H1 (cell line): Measurements from ENCODE around the gene CRYGD. TPM values are rescaled to one million over a fixed set of nuclear protein-coding genes. Genes with fewer than 3 reads are reported as not detected.

Experiments used
- CEBPB ChIP-seq: IDR thresholded peaks from 2 replicates; pipeline ENCODE4 v1.6.1; 2012; ENCODE audit warnings: low read depth, low read length
- RBBP5 ChIP-seq: IDR thresholded peaks from 2 replicates; pipeline ENCODE4 v1.7.1; 2012; ENCODE audit warnings: low read depth, mild to moderate bottlenecking, inconsistent platforms, low read length, moderate library complexity, borderline replicate concordance
- polyA plus RNA-seq, 7 experiments: library from polyadenylated mRNA; depleted of rRNA in 3 of 7; stranded (reverse) in 5 of 7; unstranded in 2 of 7; fragments of >200 nt in 5 of 7; fragments of 200-250 nt in 2 of 7; gene quantifications; 1 replicate in 5 of 7; 2 replicates in 1 of 7; 4 replicates in 1 of 7; pipeline versions ENCODE4 v1.2.1 to v1.2.3, GENCODE V29; 2011 to 2013; ENCODE audit warnings: missing spikeins in 2 of 7, mixed read lengths in 2 of 7
- total RNA-seq: library from RNA; stranded (reverse); fragmentation: NEBNext Ultra II Directional; extraction: Animal tissue kit (Norgen Biotek cat#: 25700); gene quantifications from 2 replicates; pipeline ENCODE4 v1.2.1, GENCODE V29; 2021
- TF ChIP-seq, protein P1 (sequence below): fragments of 300-600 bp; sonication (generic); IDR thresholded peaks from 2 replicates; pipeline ENCODE4 v1.7.1; 2012; ENCODE audit warnings: low read length, moderate library complexity, mild to moderate bottlenecking, inconsistent platforms; ENCODE audit not compliant: insufficient replicate concordance
- TF ChIP-seq, protein P2 (sequence below): IDR thresholded peaks from 2 replicates; pipeline ENCODE4 v1.6.1; 2012; ENCODE audit warnings: inconsistent platforms

The CRYGD gene
- total and polyA plus RNA-seq, 2 of the 8 experiments (the other 6 are each of a cell fraction or from before 2014, with no cell fraction given) = 2.9 to 7.1 TPM

DNA sequence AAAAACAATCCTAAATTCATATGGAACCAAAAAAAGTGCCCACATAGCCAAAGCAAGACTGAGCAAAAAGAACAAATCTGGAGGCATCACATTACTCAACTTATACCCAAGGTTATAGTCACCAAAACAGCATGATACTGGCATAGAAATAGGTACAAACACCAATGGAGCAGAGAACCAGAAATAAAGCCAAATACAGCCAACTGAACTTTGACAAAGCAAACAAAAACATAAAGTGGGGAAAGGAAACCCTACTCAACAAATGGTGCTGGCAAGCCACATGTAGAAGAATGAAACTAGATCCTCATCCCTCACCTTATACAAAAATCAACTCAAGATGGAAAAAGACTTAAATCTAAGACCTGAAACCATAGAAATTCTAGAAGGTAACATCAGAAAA lies 40.5 kb downstream of the CRYGD start (continued):
- TF ChIP-seq, protein P1, sequence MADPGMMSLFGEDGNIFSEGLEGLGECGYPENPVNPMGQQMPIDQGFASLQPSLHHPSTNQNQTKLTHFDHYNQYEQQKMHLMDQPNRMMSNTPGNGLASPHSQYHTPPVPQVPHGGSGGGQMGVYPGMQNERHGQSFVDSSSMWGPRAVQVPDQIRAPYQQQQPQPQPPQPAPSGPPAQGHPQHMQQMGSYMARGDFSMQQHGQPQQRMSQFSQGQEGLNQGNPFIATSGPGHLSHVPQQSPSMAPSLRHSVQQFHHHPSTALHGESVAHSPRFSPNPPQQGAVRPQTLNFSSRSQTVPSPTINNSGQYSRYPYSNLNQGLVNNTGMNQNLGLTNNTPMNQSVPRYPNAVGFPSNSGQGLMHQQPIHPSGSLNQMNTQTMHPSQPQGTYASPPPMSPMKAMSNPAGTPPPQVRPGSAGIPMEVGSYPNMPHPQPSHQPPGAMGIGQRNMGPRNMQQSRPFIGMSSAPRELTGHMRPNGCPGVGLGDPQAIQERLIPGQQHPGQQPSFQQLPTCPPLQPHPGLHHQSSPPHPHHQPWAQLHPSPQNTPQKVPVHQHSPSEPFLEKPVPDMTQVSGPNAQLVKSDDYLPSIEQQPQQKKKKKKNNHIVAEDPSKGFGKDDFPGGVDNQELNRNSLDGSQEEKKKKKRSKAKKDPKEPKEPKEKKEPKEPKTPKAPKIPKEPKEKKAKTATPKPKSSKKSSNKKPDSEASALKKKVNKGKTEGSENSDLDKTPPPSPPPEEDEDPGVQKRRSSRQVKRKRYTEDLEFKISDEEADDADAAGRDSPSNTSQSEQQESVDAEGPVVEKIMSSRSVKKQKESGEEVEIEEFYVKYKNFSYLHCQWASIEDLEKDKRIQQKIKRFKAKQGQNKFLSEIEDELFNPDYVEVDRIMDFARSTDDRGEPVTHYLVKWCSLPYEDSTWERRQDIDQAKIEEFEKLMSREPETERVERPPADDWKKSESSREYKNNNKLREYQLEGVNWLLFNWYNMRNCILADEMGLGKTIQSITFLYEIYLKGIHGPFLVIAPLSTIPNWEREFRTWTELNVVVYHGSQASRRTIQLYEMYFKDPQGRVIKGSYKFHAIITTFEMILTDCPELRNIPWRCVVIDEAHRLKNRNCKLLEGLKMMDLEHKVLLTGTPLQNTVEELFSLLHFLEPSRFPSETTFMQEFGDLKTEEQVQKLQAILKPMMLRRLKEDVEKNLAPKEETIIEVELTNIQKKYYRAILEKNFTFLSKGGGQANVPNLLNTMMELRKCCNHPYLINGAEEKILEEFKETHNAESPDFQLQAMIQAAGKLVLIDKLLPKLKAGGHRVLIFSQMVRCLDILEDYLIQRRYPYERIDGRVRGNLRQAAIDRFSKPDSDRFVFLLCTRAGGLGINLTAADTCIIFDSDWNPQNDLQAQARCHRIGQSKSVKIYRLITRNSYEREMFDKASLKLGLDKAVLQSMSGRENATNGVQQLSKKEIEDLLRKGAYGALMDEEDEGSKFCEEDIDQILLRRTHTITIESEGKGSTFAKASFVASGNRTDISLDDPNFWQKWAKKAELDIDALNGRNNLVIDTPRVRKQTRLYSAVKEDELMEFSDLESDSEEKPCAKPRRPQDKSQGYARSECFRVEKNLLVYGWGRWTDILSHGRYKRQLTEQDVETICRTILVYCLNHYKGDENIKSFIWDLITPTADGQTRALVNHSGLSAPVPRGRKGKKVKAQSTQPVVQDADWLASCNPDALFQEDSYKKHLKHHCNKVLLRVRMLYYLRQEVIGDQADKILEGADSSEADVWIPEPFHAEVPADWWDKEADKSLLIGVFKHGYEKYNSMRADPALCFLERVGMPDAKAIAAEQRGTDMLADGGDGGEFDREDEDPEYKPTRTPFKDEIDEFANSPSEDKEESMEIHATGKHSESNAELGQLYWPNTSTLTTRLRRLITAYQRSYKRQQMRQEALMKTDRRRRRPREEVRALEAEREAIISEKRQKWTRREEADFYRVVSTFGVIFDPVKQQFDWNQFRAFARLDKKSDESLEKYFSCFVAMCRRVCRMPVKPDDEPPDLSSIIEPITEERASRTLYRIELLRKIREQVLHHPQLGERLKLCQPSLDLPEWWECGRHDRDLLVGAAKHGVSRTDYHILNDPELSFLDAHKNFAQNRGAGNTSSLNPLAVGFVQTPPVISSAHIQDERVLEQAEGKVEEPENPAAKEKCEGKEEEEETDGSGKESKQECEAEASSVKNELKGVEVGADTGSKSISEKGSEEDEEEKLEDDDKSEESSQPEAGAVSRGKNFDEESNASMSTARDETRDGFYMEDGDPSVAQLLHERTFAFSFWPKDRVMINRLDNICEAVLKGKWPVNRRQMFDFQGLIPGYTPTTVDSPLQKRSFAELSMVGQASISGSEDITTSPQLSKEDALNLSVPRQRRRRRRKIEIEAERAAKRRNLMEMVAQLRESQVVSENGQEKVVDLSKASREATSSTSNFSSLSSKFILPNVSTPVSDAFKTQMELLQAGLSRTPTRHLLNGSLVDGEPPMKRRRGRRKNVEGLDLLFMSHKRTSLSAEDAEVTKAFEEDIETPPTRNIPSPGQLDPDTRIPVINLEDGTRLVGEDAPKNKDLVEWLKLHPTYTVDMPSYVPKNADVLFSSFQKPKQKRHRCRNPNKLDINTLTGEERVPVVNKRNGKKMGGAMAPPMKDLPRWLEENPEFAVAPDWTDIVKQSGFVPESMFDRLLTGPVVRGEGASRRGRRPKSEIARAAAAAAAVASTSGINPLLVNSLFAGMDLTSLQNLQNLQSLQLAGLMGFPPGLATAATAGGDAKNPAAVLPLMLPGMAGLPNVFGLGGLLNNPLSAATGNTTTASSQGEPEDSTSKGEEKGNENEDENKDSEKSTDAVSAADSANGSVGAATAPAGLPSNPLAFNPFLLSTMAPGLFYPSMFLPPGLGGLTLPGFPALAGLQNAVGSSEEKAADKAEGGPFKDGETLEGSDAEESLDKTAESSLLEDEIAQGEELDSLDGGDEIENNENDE = no peak
- TF ChIP-seq CEBPB (no peak), RBBP5 (no peak)
- TF ChIP-seq, protein P2, sequence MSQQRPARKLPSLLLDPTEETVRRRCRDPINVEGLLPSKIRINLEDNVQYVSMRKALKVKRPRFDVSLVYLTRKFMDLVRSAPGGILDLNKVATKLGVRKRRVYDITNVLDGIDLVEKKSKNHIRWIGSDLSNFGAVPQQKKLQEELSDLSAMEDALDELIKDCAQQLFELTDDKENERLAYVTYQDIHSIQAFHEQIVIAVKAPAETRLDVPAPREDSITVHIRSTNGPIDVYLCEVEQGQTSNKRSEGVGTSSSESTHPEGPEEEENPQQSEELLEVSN = no peak
